AG04449 (cell line): ENCODE results near the gene DLX3.

Source experiments
- CTCF ChIA-PET: fragments of 350-600 bp; formaldehyde crosslinking; extraction: SDS; loops from one replicate; lab custom pipeline; 2021; ENCODE audit warnings: antibody characterized with exemption; lab: Yijun Ruan, JAX
- POLR2A ChIA-PET: fragments of 400-600, 350-600 bp; formaldehyde crosslinking; extraction: SDS; loops from one replicate; lab custom pipeline; 2020; ENCODE audit warnings: antibody characterized with exemption, inconsistent platforms; lab: Yijun Ruan, JAX
- DNase-seq: peaks from one replicate; pipeline ENCODE4 v3.0.0-alpha.2; 2010; ENCODE audit warnings: low read depth, low spot score
- H3K4me3 ChIP-seq: 2 replicates; pipeline ENCODE4 v1.5.1; 2011; ENCODE audit warnings: low read depth, mild to moderate bottlenecking, control low read depth, low read length
- CTCF ChIP-seq: IDR thresholded peaks from one replicate; pipeline ENCODE4 v1.5.1; 2011; ENCODE audit warnings: mild to moderate bottlenecking, moderate library complexity, low read length, control low read depth, inconsistent platforms; ENCODE audit not compliant: insufficient read depth; ENCODE audit errors: missing control alignments

Gene DLX3

GRCh38 chr17:49944273-49944870, 50.7 kb downstream of the DLX3 start:
- no peak for TF ChIP-seq CTCF
- ChIA-PET POLR2A (no interaction called here), CTCF (interaction anchor here (0.9 to 8.8 kb wide), 3 partner anchors 7 to 53 kb away, joined by 4 to 82 read pairs (median 5); no protein-coding TSS in a partner anchor)
- H3K4me3 ChIP-seq, result no peak overlapping the region
- no peak for DNase-seq

- no peak for TF ChIP-seq CTCF
- DNase-seq, result no peak
- CTCF ChIA-PET, result interaction anchor here (5.5 to 8.8 kb wide), 2 partner anchors 9 to 54 kb away, joined by 42 to 82 read pairs; no protein-coding TSS in a partner anchor
- no peak overlapping the region for H3K4me3 ChIP-seq
- POLR2A ChIA-PET, result no interaction called here
Measured at GRCh38 chr17:49942947-49943346, 52.1 kb downstream of the DLX3 start.

GRCh38 chr17:49941427-49941826, 53.6 kb downstream of the DLX3 start:
- ChIA-PET CTCF (interaction anchor here (1.5 to 8.8 kb wide), 3 partner anchors 10 to 56 kb away, joined by 4 to 82 read pairs (median 42); no protein-coding TSS in a partner anchor), POLR2A (no interaction called here)
- DNase-seq, result no peak
- H3K4me3 ChIP-seq, result no peak overlapping the region
- no peak for TF ChIP-seq CTCF
